HG03108 (cell line): ENCODE data around the gene APOC1.

Source experiments
- ATAC-seq: cut with Tn5 transposase; IDR thresholded peaks from one replicate; pipeline ENCODE4 v1.9.1; 2021; ENCODE audit warnings: moderate library complexity; ENCODE audit not compliant: unreplicated experiment

Gene APOC1

DNA sequence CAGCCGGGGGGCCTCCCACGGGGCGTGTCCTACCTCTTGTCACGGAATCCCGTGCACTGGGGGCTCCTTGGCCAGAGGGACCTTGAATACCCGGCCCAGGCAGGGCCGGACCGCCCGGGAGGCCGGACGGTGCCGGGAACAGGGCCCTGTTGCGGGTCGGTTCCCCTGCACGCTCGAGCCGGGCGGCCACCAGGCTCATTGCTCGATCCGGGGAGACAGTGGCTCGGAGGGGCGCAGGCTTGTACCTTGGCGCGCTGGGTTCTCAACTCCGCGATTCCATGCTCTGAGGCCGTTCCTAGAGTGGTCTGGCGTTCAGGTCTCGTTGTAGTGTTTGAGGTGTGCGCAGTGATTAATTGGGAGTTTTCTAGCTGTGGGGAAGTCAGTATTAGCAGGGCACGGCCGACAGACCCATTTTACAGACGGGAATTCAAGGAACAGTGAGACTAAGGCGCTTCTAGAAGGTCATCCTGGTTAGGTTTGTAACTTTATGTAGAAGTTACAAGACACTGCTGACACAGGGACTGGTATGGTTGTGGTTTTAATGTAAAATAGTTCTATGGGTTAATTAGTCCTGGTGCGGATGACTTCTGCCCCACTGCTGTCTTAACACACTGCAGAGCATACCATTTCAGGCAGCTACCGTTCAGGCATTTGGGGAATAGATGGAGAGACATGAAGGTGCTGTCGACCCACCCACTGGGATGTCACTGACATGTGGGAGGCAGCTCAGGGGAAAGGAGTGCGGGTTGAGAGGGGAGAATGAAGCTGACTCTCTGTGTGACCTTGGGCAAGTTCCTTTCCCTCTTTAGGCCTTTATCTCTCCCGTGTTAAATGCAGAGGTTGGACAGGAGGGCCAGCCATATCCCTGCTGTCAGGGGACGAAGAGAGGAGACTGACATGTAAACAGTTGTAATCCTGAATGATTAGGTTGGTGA lies 41.4 kb downstream of the APOC1 start:
- peak; percentile 1 for ATAC-seq

DNA sequence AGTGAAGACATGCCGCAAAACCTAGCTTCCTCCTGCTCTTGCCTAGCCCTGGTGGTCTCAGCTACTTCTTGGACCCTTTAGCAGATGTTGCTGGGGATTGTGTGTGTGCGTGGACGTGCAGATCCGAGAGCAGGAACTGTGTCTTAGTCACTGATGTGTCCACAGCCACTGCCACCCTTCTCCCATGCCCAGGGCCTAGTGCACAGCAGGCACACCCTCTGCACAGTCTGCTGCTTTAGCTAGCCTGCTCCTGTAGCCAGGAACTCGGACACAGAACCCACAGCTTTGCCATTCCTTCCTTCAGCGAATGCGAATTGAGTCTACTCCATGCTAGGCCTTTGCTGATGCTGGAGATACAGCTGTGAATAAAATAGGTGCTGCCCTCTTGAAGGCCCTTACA lies 43.1 kb downstream of the APOC1 start:
- no peak for ATAC-seq

DNA sequence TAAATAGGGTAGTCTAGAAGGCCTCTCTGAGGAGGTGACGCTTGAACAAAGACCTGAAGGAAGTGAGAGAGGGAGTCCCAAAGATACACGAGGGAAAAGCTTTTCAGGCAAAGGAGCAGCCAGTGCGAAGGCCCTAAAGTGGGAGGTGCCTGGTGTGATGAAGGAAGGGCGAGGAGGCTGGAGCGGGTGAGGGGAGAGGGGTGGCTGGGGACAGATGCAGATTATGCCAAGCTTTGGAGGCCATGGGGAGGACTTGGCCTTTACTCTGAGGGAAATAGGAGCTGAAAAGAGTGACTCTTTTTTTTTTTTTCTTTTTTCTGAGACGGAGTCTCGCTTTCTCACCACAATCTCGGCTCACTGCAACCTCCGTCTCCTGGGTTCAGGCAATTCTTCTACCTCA lies 43.7 kb downstream of the APOC1 start:
- no peak for ATAC-seq

DNA sequence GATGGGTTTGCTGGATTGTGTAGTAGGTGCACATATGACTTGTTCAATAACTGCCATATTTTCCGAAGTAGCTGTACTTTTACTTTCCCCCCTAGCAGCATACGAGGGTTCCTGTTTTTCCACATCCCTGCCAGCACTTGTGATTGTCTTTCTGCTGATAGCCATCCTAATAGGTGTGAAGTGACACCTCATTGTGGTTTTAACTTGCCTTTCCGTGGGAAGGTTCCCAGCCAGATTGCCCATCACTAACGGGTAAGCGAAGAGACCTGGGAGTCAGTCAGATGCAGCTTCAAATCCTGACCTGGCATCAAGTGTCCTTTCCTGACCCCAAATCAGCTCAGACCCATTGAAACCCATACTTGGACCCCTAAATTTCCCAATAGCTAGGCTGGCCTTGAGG lies 45.3 kb downstream of the APOC1 start:
- ATAC-seq = no peak

DNA sequence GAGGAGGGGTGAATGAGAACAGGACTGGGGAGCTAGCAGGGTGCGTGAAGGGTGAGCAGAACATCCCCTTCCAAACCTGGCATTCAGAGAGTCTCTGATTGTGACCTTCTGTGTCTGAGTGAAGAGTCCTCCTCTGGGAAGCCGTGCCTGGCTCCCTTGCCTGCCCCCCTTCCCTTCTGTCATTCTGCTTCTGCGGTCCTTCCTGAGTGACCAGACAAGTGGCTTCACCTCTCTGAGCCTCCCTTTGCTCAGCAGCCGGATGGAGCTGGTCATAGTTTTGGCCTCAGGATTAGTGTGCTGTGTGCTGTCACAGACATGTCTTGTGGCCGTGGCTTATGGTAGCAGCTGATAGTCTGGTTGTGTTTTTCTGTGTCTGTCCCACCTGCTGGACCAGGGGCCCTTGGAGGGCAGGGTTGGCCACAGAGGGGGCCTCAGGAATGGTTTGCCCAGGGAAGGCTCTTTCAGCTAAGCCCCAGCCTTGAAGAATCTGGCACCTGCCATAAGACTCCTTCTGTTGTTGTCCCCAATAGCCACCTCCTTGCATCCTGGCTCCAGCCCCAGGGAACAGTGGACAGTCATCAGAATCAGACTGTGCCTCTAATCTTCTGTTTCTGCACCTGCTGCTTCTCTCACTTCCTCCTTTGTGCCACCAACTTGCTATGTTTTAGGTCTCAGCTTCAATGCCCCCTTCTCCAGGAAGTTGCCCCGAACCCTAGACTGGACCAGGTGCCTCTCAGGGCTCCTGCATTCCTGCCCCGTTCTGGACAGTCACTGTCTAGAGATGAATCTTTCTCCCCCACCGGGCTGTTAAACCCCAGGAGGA lies 46.7 kb downstream of the APOC1 start:
- ATAC-seq = peak; percentile 39

DNA sequence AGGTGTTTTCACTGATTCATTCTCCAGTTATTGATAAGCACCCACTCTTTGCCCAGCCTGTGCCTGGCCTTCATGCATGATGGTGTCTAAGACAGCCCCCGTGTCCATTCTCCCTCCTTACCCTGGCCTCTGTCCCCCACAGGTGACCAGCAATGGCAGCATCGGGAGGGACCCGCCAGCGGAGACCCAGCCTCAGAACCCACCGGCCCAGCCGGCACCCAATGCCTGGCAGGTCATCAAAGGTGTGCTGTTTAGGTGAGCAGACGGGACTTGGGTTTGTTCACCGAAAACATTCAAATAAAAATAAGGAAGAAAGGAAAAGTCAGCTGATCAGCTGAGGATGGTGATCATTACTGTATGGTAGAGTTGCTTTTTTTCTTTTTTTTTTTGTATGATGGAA lies 47.4 kb downstream of the APOC1 start:
- ATAC-seq = no peak

DNA sequence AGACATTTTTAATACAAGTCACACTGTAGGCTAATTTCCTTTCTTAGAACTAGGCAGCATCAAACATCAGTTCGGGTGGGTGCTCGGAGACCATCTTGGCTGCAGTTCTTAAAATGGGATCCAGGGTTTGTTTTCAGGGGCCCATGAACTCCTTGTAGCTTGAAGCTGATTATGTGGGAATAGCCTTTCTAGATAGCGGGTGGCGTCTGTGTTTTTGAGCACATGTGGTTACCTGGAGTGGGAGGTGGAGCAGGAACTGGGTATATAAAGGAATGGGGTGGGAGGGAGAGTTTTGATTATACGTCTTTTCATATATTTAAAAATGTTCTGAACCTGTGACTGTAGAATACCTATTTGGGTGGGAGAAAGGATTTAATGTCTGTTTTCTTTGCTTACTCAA lies 53.7 kb downstream of the APOC1 start:
- no peak for ATAC-seq

DNA sequence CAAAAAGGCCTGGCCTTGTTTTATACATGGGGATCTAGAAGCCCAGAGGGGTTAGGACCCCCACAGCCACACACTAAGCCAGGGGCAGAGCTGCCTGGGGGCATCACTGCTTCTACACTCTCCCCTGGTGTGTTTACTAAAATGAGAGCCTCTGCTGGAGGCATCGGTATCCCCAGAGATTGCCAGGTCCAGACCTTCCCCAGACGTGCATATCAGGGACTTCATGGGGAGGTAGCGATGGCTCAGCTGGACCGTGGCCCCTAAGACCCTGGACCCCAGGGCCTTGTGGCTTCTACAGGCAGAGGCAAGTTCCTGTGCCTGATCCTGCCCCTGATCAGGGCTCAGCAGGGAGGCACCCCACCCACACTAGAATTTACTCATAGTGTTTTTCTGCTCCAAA lies 54.3 kb downstream of the APOC1 start:
- no peak for ATAC-seq
